Stimulated activated CD8-positive, alpha-beta memory T cell treated with anti-CD3 and anti-CD28 coated beads, Interleukin-7, amount 100 ng/mL, for 1 hour (primary cell): ENCODE results near the gene GRAP2.
"Not testable (repeated sequence)": the region's sequence is repeated elsewhere in the genome, so short reads cannot be mapped to it uniquely, and the experiment has no call there.

ENCODE experiments used
- DNase-seq, 2 donors: peaks; one replicate each; pipeline ENCODE4 v3.0.0-alpha.2; 2020; ENCODE audit warnings: low read depth in 2 of 2

GRAP2 gene

DNA sequence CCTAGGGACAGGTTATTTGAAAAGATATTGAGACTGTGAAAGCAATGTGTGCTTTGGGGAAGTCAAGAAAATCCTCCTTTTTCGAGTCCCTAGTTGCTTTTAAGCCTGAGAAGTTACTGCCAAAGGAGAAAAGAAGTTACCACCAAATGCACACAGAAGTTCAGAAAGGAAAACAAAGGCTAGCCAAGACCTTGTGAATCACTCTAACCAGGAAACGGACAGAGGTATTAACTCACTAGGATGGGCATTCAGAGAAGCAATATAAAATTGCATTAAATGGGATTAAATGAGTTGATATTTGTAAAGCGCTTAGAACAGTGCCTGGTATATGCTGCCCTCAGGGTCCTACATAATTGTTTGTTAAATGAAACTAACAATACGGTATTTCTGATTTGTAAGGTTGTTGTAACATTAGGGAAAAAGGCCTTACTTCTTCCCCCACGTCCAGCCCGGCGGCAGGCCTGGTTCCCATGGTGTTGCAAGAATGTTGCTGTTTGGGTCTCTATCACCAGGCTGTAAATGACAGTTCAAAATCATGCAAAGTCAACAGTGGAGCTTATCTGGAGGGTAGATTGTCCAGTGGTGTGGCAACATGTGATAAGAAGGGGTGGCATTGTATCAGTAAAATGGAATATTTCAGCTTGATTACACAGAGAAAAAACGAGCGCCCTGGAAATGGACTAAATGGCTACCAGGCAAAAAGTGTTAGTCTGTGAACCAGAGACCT lies 66.4 kb downstream of the GRAP2 start:
- DNase-seq = no peak

- DNase-seq = no peak
Measured at GRCh38 chr22:39967996-39968972, 67.4 kb downstream of the GRAP2 start.

DNA sequence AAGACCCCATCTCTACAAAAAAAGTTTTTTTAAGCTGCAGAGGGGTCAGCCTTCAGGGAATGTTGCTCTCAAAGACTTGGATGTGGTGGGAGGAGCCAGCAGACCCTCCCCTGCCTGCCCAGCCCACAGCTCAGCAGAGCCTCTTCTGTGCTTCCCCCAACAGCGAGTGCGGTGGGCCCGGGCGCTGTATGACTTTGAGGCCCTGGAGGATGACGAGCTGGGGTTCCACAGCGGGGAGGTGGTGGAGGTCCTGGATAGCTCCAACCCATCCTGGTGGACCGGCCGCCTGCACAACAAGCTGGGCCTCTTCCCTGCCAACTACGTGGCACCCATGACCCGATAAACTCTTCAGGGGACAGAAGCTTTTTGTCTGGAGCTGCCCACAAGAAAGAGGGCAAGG lies 69.9 kb downstream of the GRAP2 start:
- no peak for DNase-seq

DNA sequence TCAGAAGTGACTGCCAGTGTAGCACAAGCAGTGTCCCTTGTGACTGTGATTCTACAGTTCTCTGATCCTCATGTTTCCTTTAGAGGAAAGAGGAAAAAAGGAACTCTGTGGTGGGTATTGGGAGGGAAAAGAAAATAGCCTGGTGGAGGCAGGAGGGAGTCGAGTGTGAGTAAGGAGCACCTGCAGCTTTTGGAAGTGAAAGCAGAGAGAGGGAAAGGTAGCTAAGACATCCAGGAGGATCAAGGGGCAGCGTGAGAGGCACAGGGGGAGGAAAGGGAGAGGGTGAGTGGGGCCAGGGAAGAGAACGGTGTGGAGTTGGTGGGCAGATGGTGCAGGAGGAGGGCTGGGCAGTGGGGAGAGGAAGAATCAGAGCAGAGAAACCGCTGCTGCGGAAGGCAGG lies 71.8 kb downstream of the GRAP2 start:
- DNase-seq = no peak

DNA sequence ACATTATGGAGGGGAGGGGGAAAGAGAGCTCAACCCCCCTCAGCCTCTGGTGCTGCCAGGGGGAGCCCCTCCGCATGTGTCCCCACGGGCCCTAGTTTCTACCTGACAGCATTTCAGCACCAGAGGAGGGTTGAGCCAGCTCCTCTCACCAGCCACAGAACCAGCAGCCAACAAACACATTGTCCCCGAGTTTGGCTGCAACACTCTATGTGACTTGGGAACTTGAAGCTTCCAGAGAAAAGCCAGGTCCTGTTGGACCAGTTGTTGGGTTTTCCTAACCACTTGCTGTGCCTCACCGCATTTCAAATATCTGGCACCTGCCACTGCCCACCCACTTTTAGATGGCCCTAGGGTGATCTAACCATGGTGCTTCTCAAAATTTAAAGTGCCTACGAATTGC lies 72.8 kb downstream of the GRAP2 start:
- no peak for DNase-seq

DNA sequence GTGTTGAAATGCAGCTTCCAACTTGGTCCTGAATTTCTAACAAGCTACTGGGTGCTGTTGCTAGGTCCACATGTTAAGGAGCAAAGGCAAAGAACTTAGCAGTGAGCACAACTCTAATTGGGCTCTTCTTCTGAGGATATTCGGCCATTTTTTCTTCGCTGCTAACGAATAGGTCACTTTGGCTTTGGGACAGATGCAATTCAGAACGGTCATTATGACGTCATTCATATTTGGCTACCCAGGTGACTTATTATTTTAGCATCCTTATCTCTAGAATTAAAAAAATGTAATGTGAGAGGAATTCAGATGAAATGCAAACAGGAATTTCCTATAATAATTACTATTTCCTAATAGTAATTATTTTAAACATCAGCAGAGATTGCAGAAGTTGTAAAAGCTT lies 73.2 kb downstream of the GRAP2 start:
- no peak for DNase-seq

DNA sequence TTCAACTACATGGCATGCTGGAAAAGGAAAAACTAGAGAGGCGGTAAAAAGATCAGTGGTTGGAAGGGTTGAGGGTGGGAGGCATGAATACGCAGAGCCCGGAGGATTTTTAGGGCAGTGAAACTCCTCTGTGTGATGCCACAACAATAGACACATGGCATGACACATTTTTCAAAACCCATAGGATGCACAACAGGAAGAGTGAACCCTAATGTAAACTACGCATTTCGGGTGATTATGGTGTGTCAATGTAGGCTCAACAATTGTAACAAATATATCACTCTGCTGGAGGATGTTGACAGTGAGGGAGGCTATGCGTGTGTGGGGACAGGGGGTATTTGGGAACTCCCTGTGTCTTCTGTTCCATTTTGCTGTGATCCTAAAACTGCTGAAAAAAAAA lies 78.2 kb downstream of the GRAP2 start:
- DNase-seq = no peak

GRCh38 chr22:39979458-39979857 lies 78.6 kb downstream of the GRAP2 start:
- DNase-seq = no peak

- DNase-seq = no peak
Measured at GRCh38 chr22:39980596-39980995, 79.7 kb downstream of the GRAP2 start.

- DNase-seq = no peak
Measured at GRCh38 chr22:39983346-39983745, 82.5 kb downstream of the GRAP2 start.

- DNase-seq = no peak
Measured at GRCh38 chr22:39984006-39984405, 83.1 kb downstream of the GRAP2 start.

- DNase-seq = no peak
Measured at GRCh38 chr22:39984746-39985145, 83.9 kb downstream of the GRAP2 start.

DNA sequence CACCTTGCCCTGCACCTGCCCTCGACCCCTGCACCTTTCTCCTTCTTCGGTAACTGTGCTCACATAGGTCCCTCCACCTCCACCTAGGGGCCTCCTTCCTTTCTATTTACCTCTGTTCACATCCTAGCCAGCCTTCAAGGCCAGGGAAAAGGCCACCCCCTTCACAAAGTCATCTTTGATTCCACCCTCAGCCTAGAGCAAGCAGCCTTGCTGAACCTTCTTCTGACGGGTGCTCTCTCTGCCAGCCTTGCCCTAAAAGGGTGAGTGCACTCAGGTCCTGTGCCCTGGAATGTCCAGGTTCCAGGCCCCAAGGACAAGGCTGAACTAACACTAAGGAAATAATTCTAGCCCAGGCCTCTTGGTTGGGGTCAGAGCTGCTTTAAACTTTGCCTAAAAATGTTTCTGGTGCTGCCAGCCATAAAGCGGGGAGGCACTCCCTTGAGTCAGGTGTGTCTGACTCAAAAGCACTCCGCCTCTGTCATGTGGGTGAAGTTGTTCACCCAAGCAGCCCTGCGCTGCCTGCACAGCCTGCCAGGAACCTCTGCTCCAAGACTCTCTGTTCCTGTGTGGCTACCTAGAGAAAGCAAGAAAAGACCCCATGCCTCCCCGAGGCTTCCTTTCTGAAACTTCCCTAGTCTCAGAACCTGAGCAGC lies 84.6 kb downstream of the GRAP2 start:
- DNase-seq = no peak

- DNase-seq = no peak
Measured at GRCh38 chr22:39988386-39989114, 87.7 kb downstream of the GRAP2 start.

GRCh38 chr22:39989633-39990032 lies 88.7 kb downstream of the GRAP2 start:
- DNase-seq = no peak

- no peak for DNase-seq
Measured at GRCh38 chr22:39990686-39991085, 89.8 kb downstream of the GRAP2 start.

GRCh38 chr22:39991159-39991860 lies 90.4 kb downstream of the GRAP2 start:
- no peak for DNase-seq

GRCh38 chr22:39992088-39992826 lies 91.4 kb downstream of the GRAP2 start:
- no peak for DNase-seq

DNA sequence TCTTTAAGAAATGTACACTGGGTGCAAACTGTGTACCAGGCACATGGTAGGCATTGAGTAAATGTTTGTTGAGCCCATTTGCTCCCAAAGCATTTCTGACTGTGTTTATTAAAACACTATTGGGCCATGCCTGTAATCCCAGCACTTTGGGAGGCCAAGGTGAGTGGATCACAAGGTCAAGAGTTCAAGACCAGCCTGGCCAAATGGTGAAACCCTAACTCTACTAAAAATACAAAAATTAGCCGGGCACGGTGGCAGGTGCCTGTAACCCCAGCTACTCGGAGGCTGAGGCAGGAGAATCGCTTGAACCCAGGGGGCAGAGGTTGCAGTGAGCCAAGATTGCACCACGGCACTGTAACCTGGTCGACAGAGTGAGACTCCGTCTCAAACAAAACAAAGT lies 92.0 kb downstream of the GRAP2 start:
- DNase-seq = not testable (repeated sequence)

- no peak for DNase-seq
Measured at GRCh38 chr22:39994041-39994565, 93.2 kb downstream of the GRAP2 start.
